ENCODE measurements around the gene HRH3.

DNA sequence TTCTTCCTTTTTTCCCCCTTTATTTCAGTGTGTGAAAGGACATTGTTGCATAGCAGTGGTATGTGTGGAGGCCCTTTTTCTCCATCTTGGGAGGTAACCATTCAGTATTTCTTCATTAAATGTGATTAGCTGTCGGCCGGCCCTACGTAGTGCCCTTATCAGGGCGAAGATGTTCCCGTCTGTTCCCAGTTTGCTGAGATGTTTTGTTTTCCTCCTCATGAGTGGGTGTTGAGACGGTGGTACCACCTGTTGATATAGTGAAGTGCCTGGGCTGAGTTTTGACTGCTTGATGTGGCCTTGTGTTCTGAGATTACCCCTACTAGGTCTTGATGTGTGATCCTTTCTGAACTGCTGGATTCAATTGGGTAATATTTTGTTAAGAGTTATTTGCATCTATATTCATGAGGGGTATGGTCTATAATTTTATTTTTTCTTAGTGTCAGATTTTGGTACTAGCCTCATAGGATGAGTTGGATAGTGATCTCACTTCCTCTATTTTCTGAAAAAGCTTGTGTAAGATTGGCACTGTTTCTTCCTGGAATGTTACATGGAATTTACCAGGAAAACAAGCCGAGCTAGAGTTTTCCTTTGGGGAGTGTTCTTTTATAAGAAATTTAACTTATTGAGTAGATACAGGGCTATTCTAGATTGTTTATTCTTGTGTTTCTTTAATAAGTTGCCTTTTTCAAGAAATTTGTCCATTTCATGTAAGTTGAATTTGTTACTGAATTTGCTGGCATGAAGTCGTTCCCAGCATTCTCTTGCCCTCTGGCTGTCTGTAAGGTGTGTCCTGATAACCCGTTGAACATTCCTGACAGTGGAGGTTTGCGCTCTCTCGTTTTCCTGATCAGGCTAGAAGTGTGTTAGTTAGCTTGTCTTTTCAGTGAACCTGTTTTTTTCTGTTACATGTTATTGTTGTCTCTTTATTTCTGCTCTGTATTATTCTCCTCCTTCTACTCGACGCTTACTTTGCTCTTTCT is 32.9 kb downstream of the HRH3 start:
- TF ChIP-seq TAF1 (IDR thresholded peaks at IDR 0.05; ENCODE audit: low read depth): no peak
- no peak for TF ChIP-seq MAX (IDR thresholded peaks at IDR 0.05)
- no peak for TF ChIP-seq RAD21 (IDR thresholded peaks at IDR 0.05; ENCODE audit: low read depth)
- TF ChIP-seq CEBPB (IDR thresholded peaks at IDR 0.05): no peak
- TF ChIP-seq, protein P1, sequence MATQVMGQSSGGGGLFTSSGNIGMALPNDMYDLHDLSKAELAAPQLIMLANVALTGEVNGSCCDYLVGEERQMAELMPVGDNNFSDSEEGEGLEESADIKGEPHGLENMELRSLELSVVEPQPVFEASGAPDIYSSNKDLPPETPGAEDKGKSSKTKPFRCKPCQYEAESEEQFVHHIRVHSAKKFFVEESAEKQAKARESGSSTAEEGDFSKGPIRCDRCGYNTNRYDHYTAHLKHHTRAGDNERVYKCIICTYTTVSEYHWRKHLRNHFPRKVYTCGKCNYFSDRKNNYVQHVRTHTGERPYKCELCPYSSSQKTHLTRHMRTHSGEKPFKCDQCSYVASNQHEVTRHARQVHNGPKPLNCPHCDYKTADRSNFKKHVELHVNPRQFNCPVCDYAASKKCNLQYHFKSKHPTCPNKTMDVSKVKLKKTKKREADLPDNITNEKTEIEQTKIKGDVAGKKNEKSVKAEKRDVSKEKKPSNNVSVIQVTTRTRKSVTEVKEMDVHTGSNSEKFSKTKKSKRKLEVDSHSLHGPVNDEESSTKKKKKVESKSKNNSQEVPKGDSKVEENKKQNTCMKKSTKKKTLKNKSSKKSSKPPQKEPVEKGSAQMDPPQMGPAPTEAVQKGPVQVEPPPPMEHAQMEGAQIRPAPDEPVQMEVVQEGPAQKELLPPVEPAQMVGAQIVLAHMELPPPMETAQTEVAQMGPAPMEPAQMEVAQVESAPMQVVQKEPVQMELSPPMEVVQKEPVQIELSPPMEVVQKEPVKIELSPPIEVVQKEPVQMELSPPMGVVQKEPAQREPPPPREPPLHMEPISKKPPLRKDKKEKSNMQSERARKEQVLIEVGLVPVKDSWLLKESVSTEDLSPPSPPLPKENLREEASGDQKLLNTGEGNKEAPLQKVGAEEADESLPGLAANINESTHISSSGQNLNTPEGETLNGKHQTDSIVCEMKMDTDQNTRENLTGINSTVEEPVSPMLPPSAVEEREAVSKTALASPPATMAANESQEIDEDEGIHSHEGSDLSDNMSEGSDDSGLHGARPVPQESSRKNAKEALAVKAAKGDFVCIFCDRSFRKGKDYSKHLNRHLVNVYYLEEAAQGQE (IDR thresholded peaks at IDR 0.05; ENCODE audit: low read depth): no peak
- no peak for TF ChIP-seq USF1 (IDR thresholded peaks at IDR 0.05)
- TF ChIP-seq TEAD4 (IDR thresholded peaks at IDR 0.05): no peak

Data from Ishikawa (cell line).